ENCODE data around the gene CALML3.

- TF ChIP-seq POLR2AphosphoS5 (IDR thresholded peaks at IDR 0.05; ENCODE audit: low read depth, low read length), result no peak
- TF ChIP-seq ATF5 (CRISPR knock-in tag; IDR thresholded peaks at IDR 0.05; ENCODE audit: low read depth), result no peak
- no peak for TF ChIP-seq SP1 (IDR thresholded peaks at IDR 0.05)
- no peak for TF ChIP-seq SP1 (CRISPR knock-in tag; IDR thresholded peaks at IDR 0.05)
- TF ChIP-seq POLR2A (IDR thresholded peaks at IDR 0.05; ENCODE audit: insufficient read depth in 1 of 2, low read depth in 2 of 2, low read length in 2 of 2), result no peak
- TF ChIP-seq EP300 (IDR thresholded peaks at IDR 0.05; ENCODE audit: low read depth in 2 of 2, low read length in 2 of 2), result no peak
- TF ChIP-seq EP300 (CRISPR knock-in tag; IDR thresholded peaks at IDR 0.05; ENCODE audit: borderline replicate concordance), result no peak
- no peak for TF ChIP-seq AFF4 (CRISPR knock-in tag; IDR thresholded peaks at IDR 0.05)
- no peak for TF ChIP-seq BRCA1 (CRISPR knock-in tag; IDR thresholded peaks at IDR 0.05)
- TF ChIP-seq RAD21 (CRISPR knock-in tag; IDR thresholded peaks at IDR 0.05), result no peak
- TF ChIP-seq ZNF792 (CRISPR knock-in tag; IDR thresholded peaks at IDR 0.05), result no peak
- TF ChIP-seq SNAI1 (CRISPR knock-in tag; IDR thresholded peaks at IDR 0.05; ENCODE audit: borderline replicate concordance), result no peak
These were observed 28.8 kb downstream of the CALML3 start for GRCh38 chr10:5553400-5554170.

All from HepG2 (cell line).